ENCODE results near the gene NSD1.

NSD1 gene

GRCh38 chr5:177098470-177099141 lies 35.0 kb upstream of the NSD1 start:
- DNase-seq: no peak

GRCh38 chr5:177099422-177100093 lies 34.0 kb upstream of the NSD1 start:
- no peak for DNase-seq

GRCh38 chr5:177100714-177101121 lies 32.9 kb upstream of the NSD1 start:
- DNase-seq: no peak

GRCh38 chr5:177103523-177104253 lies 29.9 kb upstream of the NSD1 start:
- DNase-seq: no peak

- no peak for DNase-seq
These were observed 27.7 kb upstream of the NSD1 start for GRCh38 chr5:177105691-177106476.

GRCh38 chr5:177107159-177107558 lies 26.4 kb upstream of the NSD1 start:
- DNase-seq: no peak

GRCh38 chr5:177109810-177110209 lies 23.8 kb upstream of the NSD1 start:
- no peak for DNase-seq

- peak; percentile 21 to 55 for DNase-seq
These were observed 21.7 kb upstream of the NSD1 start for GRCh38 chr5:177111720-177112394.

GRCh38 chr5:177112589-177113220 lies 20.9 kb upstream of the NSD1 start:
- DNase-seq: no peak

- DNase-seq: peak; percentile 24 to 73
These were observed 19.8 kb upstream of the NSD1 start for GRCh38 chr5:177113566-177114424.

- DNase-seq: no peak
These were observed 16.8 kb upstream of the NSD1 start for GRCh38 chr5:177116631-177117373.

GRCh38 chr5:177117441-177118045 lies 16.0 kb upstream of the NSD1 start:
- DNase-seq: no peak

GRCh38 chr5:177122566-177122965 lies 11.0 kb upstream of the NSD1 start:
- no peak for DNase-seq

GRCh38 chr5:177123789-177124485 lies 9.6 kb upstream of the NSD1 start:
- no peak for DNase-seq

- DNase-seq: no peak
These were observed 9.0 kb upstream of the NSD1 start for GRCh38 chr5:177124486-177124991.

- no peak for DNase-seq
These were observed 6.8 kb upstream of the NSD1 start for GRCh38 chr5:177126771-177127170.

- no peak for DNase-seq
These were observed 5.0 kb upstream of the NSD1 start for GRCh38 chr5:177128551-177128981.

GRCh38 chr5:177130211-177131018 lies 3.2 kb upstream of the NSD1 start:
- DNase-seq: no peak
